HCT116 (cell line): ENCODE measurements around the gene PROX2. TPM values are rescaled to one million over a fixed set of nuclear protein-coding genes. Genes with fewer than 3 reads are reported as not detected.

Source experiments
- ATAC-seq: fragments of 200-7000 bp; cut with Tn5 transposase; 2 replicates; pipeline ENCODE4 v1.9.1; 2020; ENCODE audit warnings: mild to moderate bottlenecking, moderate library complexity
- BruUV-seq: library from RNA; stranded (reverse); fragments of 400-500 nt; replicated peaks from 2 replicates; lab custom pipeline; 2021; lab: Mats Ljungman, UMichigan
- CTCF ChIA-PET: fragments of 300-600 bp; sonication (Branson Sonifier 250); formaldehyde crosslinking; loops from one replicate; lab custom pipeline; 2021; ENCODE audit warnings: antibody characterized with exemption; lab: Charles Lee
- POLR2A ChIA-PET: fragments of 300-600, 350-600 bp; sonication (Branson Sonifier 250); formaldehyde crosslinking; loops from one replicate; lab custom pipeline; 2021; ENCODE audit warnings: antibody characterized with exemption; lab: Charles Lee
- RAD21 ChIA-PET, 2 experiments: fragments of 300-600 bp; sonication (Branson Sonifier 250); formaldehyde crosslinking; loops; one replicate each; lab custom pipeline; 2023; ENCODE audit warnings: low total read pairs in 2 of 2; ENCODE audit not compliant: uncharacterized antibody in 2 of 2, unreplicated experiment in 2 of 2, low non-redundant PET in 1 of 2; lab: Charles Lee
- DNase-seq: peaks from one replicate; pipeline ENCODE4 v3.0.0-alpha.2; 2010; ENCODE audit warnings: low read depth, low spot score
- H2AFZ ChIP-seq: fragments of 200-600 bp; shearing (Covaris generic), sonication (generic); 2 replicates; pipeline ENCODE4 v1.6.1; 2017; ENCODE audit warnings: low read depth, mixed run types, mixed read lengths, antibody characterized with exemption, low read length; ENCODE audit not compliant: poor library complexity, severe bottlenecking
- H3K27ac ChIP-seq: 2 replicates; pipeline ENCODE4 v1.5.1; 2012; ENCODE audit warnings: low read depth, low read length
- H3K27me3 ChIP-seq: fragments of 200-600 bp; sonication (generic); 2 replicates; pipeline ENCODE4 v1.6.1; 2016; ENCODE audit warnings: mixed run types, low read length, mixed read lengths; ENCODE audit not compliant: insufficient read depth
- H3K36me3 ChIP-seq, 2 experiments: fragments of 200-500 bp in 1 of 2; fragments of 200-600 bp in 1 of 2; sonication (Bioruptor generic) in 1 of 2; sonication (generic) in 1 of 2; 2 replicates each; pipeline versions ENCODE4 v1.5.1 to v1.6.1; 2014 to 2016; ENCODE audit warnings: low read length in 2 of 2, inconsistent platforms in 1 of 2, mixed read lengths in 1 of 2, mixed run types in 1 of 2; ENCODE audit not compliant: insufficient read depth in 2 of 2, control insufficient read depth in 1 of 2
- H3K4me1 ChIP-seq, 2 experiments: fragments of 200-600 bp in 1 of 2; sonication (generic) in 1 of 2; 2 replicates each; pipeline versions ENCODE4 v1.5.1 to v1.6.1; 2012 to 2017; ENCODE audit warnings: low read length in 2 of 2, inconsistent platforms in 1 of 2, mild to moderate bottlenecking in 1 of 2, mixed read lengths in 1 of 2, mixed run types in 1 of 2, moderate library complexity in 1 of 2; ENCODE audit not compliant: insufficient read depth in 2 of 2, control insufficient read depth in 1 of 2
- H3K4me2 ChIP-seq: fragments of 200-600 bp; sonication (generic); 2 replicates; pipeline ENCODE4 v1.6.1; 2017; ENCODE audit warnings: mixed run types, low read length, mixed read lengths
- H3K4me3 ChIP-seq, 2 experiments: fragments of 200-600 bp in 1 of 2; sonication (generic) in 1 of 2; replicated peaks in 1 of 2; 2 replicates each; pipeline ENCODE4 v1.5.1; 2011 to 2016; ENCODE audit warnings: low read length in 2 of 2, control low read depth in 1 of 2, low read depth in 1 of 2, mild to moderate bottlenecking in 1 of 2, mixed read lengths in 1 of 2, mixed run types in 1 of 2
- H3K79me2 ChIP-seq: fragments of 200-600 bp; sonication (generic); 2 replicates; pipeline ENCODE4 v1.6.1; 2017; ENCODE audit warnings: mild to moderate bottlenecking, mixed run types, low read length, moderate library complexity, mixed read lengths; ENCODE audit not compliant: insufficient read depth
- H3K9ac ChIP-seq: fragments of 200-600 bp; sonication (generic); 2 replicates; pipeline ENCODE4 v1.6.1; 2016; ENCODE audit warnings: low read length, mixed read lengths
- H3K9me2 ChIP-seq: fragments of 200-600 bp; sonication (generic), shearing (Covaris generic); 2 replicates; pipeline ENCODE4 v1.6.1; 2017; ENCODE audit warnings: mixed run types, mild to moderate bottlenecking, moderate library complexity; ENCODE audit not compliant: insufficient read depth
- H3K9me3 ChIP-seq, 2 experiments: fragments of 200-500 bp in 1 of 2; fragments of 200-600 bp in 1 of 2; sonication (Bioruptor generic) in 1 of 2; sonication (generic) in 1 of 2; 2 replicates each; pipeline ENCODE4 v1.6.1; 2014 to 2017; ENCODE audit warnings: low read length in 2 of 2, mixed read lengths in 2 of 2, inconsistent platforms in 1 of 2, low read depth in 1 of 2, mild to moderate bottlenecking in 1 of 2, mixed run types in 1 of 2, moderate library complexity in 1 of 2; ENCODE audit not compliant: control insufficient read depth in 1 of 2, insufficient read depth in 1 of 2
- H4K20me1 ChIP-seq: fragments of 200-600 bp; sonication (generic), shearing (Covaris generic); 2 replicates; pipeline ENCODE4 v1.6.1; 2017; ENCODE audit warnings: mixed run types, mild to moderate bottlenecking, moderate library complexity; ENCODE audit not compliant: insufficient read depth
- CBX3 ChIP-seq: IDR thresholded peaks from 2 replicates; pipeline ENCODE4 v1.6.1; 2012; ENCODE audit warnings: low read depth
- CEBPB ChIP-seq: IDR thresholded peaks from 2 replicates; pipeline ENCODE4 v1.6.1; 2012; ENCODE audit warnings: low read depth
- EGR1 ChIP-seq: IDR thresholded peaks from 2 replicates; pipeline ENCODE4 v1.6.1; 2012; ENCODE audit warnings: low read depth
- ELF1 ChIP-seq: IDR thresholded peaks from 2 replicates; pipeline ENCODE4 v1.6.1; 2012; ENCODE audit warnings: low read depth, borderline replicate concordance
- POLR2AphosphoS5 ChIP-seq: IDR thresholded peaks from 2 replicates; pipeline ENCODE4 v1.6.1; 2011; ENCODE audit warnings: mild to moderate bottlenecking, low read depth, low read length, moderate library complexity
- RAD21 ChIP-seq: IDR thresholded peaks from 2 replicates; pipeline ENCODE4 v1.6.1; 2012; ENCODE audit warnings: low read depth, mild to moderate bottlenecking
- TCF7L2 ChIP-seq: IDR thresholded peaks from 2 replicates; pipeline ENCODE4 v1.7.0; 2011; ENCODE audit warnings: borderline replicate concordance, inconsistent platforms; ENCODE audit not compliant: insufficient read depth, insufficient read length; ENCODE audit errors: extremely low read depth
- YY1 ChIP-seq: IDR thresholded peaks from 2 replicates; pipeline ENCODE4 v1.6.1; 2011; ENCODE audit warnings: low read length, low read depth, moderate library complexity, mild to moderate bottlenecking; ENCODE audit not compliant: insufficient replicate concordance; ENCODE audit errors: extremely low read depth
- ZFX ChIP-seq: fragments of 450-650 bp; IDR thresholded peaks from 2 replicates; pipeline ENCODE4 v1.6.1; 2017
- ZNF274 ChIP-seq: fragments of 200-500 bp; sonication (Bioruptor generic); IDR thresholded peaks from 2 replicates; pipeline ENCODE4 v1.6.1; 2014; ENCODE audit warnings: mild to moderate bottlenecking, low read depth, low read length, inconsistent platforms
- intact Hi-C: fragments of 100-400 bp; cut with micrococcal nuclease; formaldehyde crosslinking; loops from 2 replicates; pipeline ENCODE4 v1.10.0; 2022
- total RNA-seq: library from RNA; stranded (reverse); gene quantifications from one replicate; pipeline ENCODE4 v1.2.1, GENCODE V29; 2021; ENCODE audit not compliant: unreplicated experiment
- TF ChIP-seq, protein P1 (sequence below): IDR thresholded peaks from 2 replicates; pipeline ENCODE4 v1.6.1; 2012

The PROX2 gene
- total RNA-seq, 1 experiment from 2014 or later = not detected

DNA sequence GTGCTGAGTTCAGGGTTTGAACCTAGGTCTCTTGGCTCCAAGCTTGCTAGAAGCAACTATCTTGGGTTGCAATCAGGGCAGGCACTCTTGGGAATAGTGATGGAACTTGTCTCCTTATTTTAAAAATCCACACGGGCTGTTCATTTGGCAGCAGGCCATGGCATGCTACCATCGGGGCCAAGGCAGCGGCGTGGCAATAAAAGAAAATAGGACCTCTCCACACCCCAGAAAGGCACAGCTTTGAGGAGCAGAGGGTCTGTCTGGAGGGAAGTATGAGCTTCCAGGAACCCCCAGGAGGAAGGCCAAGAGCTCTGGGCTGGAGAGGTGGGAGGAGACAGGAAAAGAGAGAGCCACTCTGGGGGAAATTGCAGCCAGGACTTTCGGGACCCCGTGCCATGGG is 31.8 kb upstream of the PROX2 start:
- no TSS peak for BruUV-seq
- Histone ChIP-seq H3K27me3 (no peaks in the 10 kb centered on the region), H3K4me2 (no peak overlapping the region), H2AFZ (no peak overlapping the region), H3K9ac (no peak overlapping the region), H3K4me1 (peaks cover 12 to 24% of the 10 kb centered on the region in 2 experiments; a peak in 3 of 4 replicates), H3K79me2 (no peaks in the 10 kb centered on the region), H3K9me2 (no peaks in the 10 kb centered on the region), H3K27ac (no peak overlapping the region), H3K9me3 (no peaks in the 10 kb centered on the region), H3K36me3 (peaks cover 3 to 9% of the 10 kb centered on the region in 2 experiments; a peak in 3 of 4 replicates), H3K4me3 (no peak overlapping the region), H4K20me1 (no peaks in the 10 kb centered on the region)
- intact Hi-C loops = no loop called here
- RAD21 ChIA-PET = interaction anchor here in 1 of 2 experiments (2.3 kb wide), 1 partner anchor 46 kb away, joined by 13 read pairs; no protein-coding TSS in a partner anchor
- DNase-seq (no peak), ATAC-seq (no peak)
- POLR2A ChIA-PET = interaction anchor here (0.5 kb wide), 1 partner anchor 15 kb away, joined by 4 read pairs; the partner anchor contains the start of gene RPS6KL1
- CTCF ChIA-PET = interaction anchor here (1.4 to 5.5 kb wide), 2 partner anchors 14 to 47 kb away, joined by 4 to 94 read pairs; no protein-coding TSS in a partner anchor
- TF ChIP-seq RAD21 = no peak
- no peak for TF ChIP-seq EGR1
- TF ChIP-seq TCF7L2 = no peak
- TF ChIP-seq CEBPB = no peak
- TF ChIP-seq ZNF274 = no peak
- no peak for TF ChIP-seq CBX3
- TF ChIP-seq POLR2AphosphoS5 = no peak
- TF ChIP-seq ELF1 = no peak
- no peak for TF ChIP-seq ZFX
- TF ChIP-seq, protein P1, sequence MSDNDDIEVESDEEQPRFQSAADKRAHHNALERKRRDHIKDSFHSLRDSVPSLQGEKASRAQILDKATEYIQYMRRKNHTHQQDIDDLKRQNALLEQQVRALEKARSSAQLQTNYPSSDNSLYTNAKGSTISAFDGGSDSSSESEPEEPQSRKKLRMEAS = no peak
- TF ChIP-seq YY1 = no peak
